CD14-positive monocyte (primary cell): ENCODE measurements around the gene AGAP1. TPM values are rescaled to one million over a fixed set of nuclear protein-coding genes. Genes with fewer than 3 reads are reported as not detected.

Source experiments
- DNase-seq, 3 donors: peaks; one replicate each; pipeline ENCODE4 v3.0.0-alpha.2; 2011 to 2022
- H2AFZ ChIP-seq: 2 replicates; pipeline ENCODE4 v1.6.0; 2012; ENCODE audit warnings: mild to moderate bottlenecking, low read depth, low read length, inconsistent platforms; ENCODE audit not compliant: insufficient read depth, poor library complexity, severe bottlenecking
- H3K27ac ChIP-seq, 2 donors: 1 replicate in 1 of 2; 2 replicates in 1 of 2; pipeline ENCODE4 v1.5.1; 2012 to 2013; ENCODE audit warnings: low read length in 2 of 2, control low read depth in 1 of 2, inconsistent platforms in 1 of 2, low read depth in 1 of 2, mild to moderate bottlenecking in 1 of 2
- H3K27me3 ChIP-seq, 2 donors: one replicate each; pipeline versions ENCODE4 v1.6.0 to v1.6.1; 2011 to 2013; ENCODE audit warnings: low read length in 2 of 2; ENCODE audit not compliant: control insufficient read depth in 2 of 2, insufficient read depth in 2 of 2
- H3K36me3 ChIP-seq, 2 donors: replicated peaks in 1 of 2; 1 replicate in 1 of 2; 2 replicates in 1 of 2; pipeline versions ENCODE4 v1.5.1 to v1.6.1; 2012 to 2013; ENCODE audit warnings: low read length in 2 of 2, control low read depth in 1 of 2, inconsistent platforms in 1 of 2, mild to moderate bottlenecking in 1 of 2; ENCODE audit not compliant: insufficient read depth in 2 of 2, control insufficient read depth in 1 of 2
- H3K4me1 ChIP-seq, 2 donors: 1 replicate in 1 of 2; 2 replicates in 1 of 2; pipeline versions ENCODE4 v1.5.1 to v1.6.1; 2012 to 2013; ENCODE audit warnings: low read length in 2 of 2, control low read depth in 1 of 2, inconsistent platforms in 1 of 2, mild to moderate bottlenecking in 1 of 2, moderate library complexity in 1 of 2; ENCODE audit not compliant: insufficient read depth in 2 of 2, control insufficient read depth in 1 of 2
- H3K4me2 ChIP-seq: replicated peaks from 2 replicates; pipeline ENCODE3; 2012; ENCODE audit warnings: low read length, moderate library complexity, mild to moderate bottlenecking; ENCODE audit not compliant: poor library complexity, severe bottlenecking; ENCODE audit errors: extremely low read depth
- H3K4me3 ChIP-seq, 3 experiments: fragments of 200-600 bp in 1 of 3; sonication (generic) in 1 of 3; replicated peaks in 1 of 3; 1 replicate in 2 of 3; 2 replicates in 1 of 3; pipeline ENCODE4 v1.5.1; 2011 to 2013; ENCODE audit warnings: low read length in 3 of 3, mild to moderate bottlenecking in 3 of 3, control low read depth in 2 of 3, low read depth in 2 of 3, inconsistent platforms in 1 of 3, moderate library complexity in 1 of 3
- H3K79me2 ChIP-seq: 2 replicates; pipeline ENCODE4 v1.6.0; 2012; ENCODE audit warnings: mild to moderate bottlenecking, control low read depth, inconsistent platforms, low read length, moderate library complexity; ENCODE audit not compliant: insufficient read depth
- H3K9ac ChIP-seq: 2 replicates; pipeline ENCODE4 v1.6.0; 2017; ENCODE audit warnings: low read length, mild to moderate bottlenecking; ENCODE audit not compliant: insufficient read depth, poor library complexity, severe bottlenecking
- H3K9me3 ChIP-seq, 2 donors: replicated peaks in 1 of 2; 1 replicate in 1 of 2; 2 replicates in 1 of 2; pipeline versions ENCODE4 v1.5.1 to v1.6.1; 2012 to 2013; ENCODE audit warnings: low read length in 2 of 2, control low read depth in 1 of 2; ENCODE audit not compliant: control insufficient read depth in 1 of 2, insufficient read depth in 1 of 2
- H4K20me1 ChIP-seq: 2 replicates; pipeline ENCODE4 v1.6.0; 2012; ENCODE audit warnings: mild to moderate bottlenecking, low read length, control low read depth, moderate library complexity; ENCODE audit not compliant: insufficient read depth
- H3K27ac Mint-ChIP-seq, 7 donors: one replicate each; pipeline ENCODE4 v1.8.0; 2020; ENCODE audit warnings: mild to moderate bottlenecking in 7 of 7, mixed read lengths in 7 of 7, moderate library complexity in 6 of 7, inconsistent platforms in 2 of 7
- H3K27me3 Mint-ChIP-seq, 3 donors: one replicate each; pipeline ENCODE4 v1.8.0; 2021 to 2022; ENCODE audit warnings: low read depth in 3 of 3, mild to moderate bottlenecking in 3 of 3, mixed read lengths in 3 of 3, moderate library complexity in 3 of 3, inconsistent platforms in 1 of 3
- H3K36me3 Mint-ChIP-seq, 2 donors: one replicate each; pipeline ENCODE4 v1.8.0; 2020; ENCODE audit warnings: mixed read lengths in 2 of 2, inconsistent platforms in 1 of 2, mild to moderate bottlenecking in 1 of 2
- H3K4me1 Mint-ChIP-seq: one replicate; pipeline ENCODE4 v1.8.0; 2020; ENCODE audit warnings: mild to moderate bottlenecking, mixed read lengths
- H3K4me3 Mint-ChIP-seq, 2 donors: one replicate each; pipeline ENCODE4 v1.8.0; 2020; ENCODE audit warnings: mild to moderate bottlenecking in 2 of 2, mixed read lengths in 2 of 2, moderate library complexity in 1 of 2
- H3K9me3 Mint-ChIP-seq, 7 donors: one replicate each; pipeline ENCODE4 v1.8.0; 2020 to 2022; ENCODE audit warnings: mixed read lengths in 7 of 7, mild to moderate bottlenecking in 6 of 7, moderate library complexity in 6 of 7, inconsistent platforms in 2 of 7
- whole genome bisulfite sequencing: methylation state at CpG from one replicate; pipeline ENCODE4 v1.1.5; 2013; ENCODE audit warnings: missing lambda C conversion rate; ENCODE audit not compliant: insufficient coverage; 5-methylcytosine and 5-hydroxymethylcytosine counted together
- intact Hi-C, 2 donors: fragments of 100-400 bp; cut with micrococcal nuclease; formaldehyde crosslinking; loops; one replicate each; pipeline versions ENCODE4 v1.15.0 to v1.15.1; 2023
- polyA plus RNA-seq, 3 donors: library from polyadenylated mRNA; depleted of rRNA in 1 of 3; unstranded in 2 of 3; stranded (reverse) in 1 of 3; fragments of 300-500 nt in 2 of 3; fragments of >200 nt in 1 of 3; fragmentation: Illumina TruSeq in 2 of 3; gene quantifications; 1 replicate in 2 of 3; 2 replicates in 1 of 3; pipeline ENCODE4 v1.2.3, GENCODE V29; 2012 to 2021
- TF ChIP-seq, protein P1 (sequence below): fragments of 200-600 bp; IDR thresholded peaks from one replicate; pipeline ENCODE4 v1.8.0; 2022; ENCODE audit warnings: antibody characterized with exemption, mild to moderate bottlenecking

Gene AGAP1
- polyA plus RNA-seq, 3 donors, result 0.12 TPM; not detected in 2

DNA sequence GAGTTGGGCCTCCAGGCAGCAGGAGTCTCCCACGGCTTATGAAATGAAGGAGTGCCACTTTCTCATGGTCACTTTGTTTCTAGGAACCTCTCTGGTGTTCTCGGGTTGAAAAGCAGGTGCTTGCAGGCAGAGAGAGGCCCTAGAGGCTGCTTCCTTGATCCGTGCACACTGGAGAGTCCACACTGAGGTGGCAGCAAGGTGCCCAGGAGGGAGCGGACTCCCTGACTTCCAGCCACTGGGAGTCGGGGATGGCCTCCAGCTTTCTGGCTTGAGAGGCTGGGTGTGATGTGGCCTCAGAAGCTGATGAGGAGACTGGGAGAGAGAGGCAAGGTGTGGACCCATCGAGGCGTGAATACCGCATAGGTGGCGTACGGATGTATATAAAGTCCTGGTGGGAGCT is 221.8 kb downstream of the AGAP1 start:
- 93% methylated on average over 8 of the region's 10 CpGs for WGBS
- Mint-ChIP-seq H3K27ac (no peak overlapping the region), H3K4me1 (no peaks in the 10 kb centered on the region), H3K36me3 (no peaks in the 10 kb centered on the region), H3K4me3 (no peak overlapping the region), H3K9me3 (peaks cover 0 to 2% (median 0%) of the 10 kb centered on the region in 7 donors), H3K27me3 (peaks cover 2 to 15% (median 5%) of the 10 kb centered on the region in 3 donors)
- no peak overlapping the region for H3K4me3 ChIP-seq
- TF ChIP-seq, protein P1, sequence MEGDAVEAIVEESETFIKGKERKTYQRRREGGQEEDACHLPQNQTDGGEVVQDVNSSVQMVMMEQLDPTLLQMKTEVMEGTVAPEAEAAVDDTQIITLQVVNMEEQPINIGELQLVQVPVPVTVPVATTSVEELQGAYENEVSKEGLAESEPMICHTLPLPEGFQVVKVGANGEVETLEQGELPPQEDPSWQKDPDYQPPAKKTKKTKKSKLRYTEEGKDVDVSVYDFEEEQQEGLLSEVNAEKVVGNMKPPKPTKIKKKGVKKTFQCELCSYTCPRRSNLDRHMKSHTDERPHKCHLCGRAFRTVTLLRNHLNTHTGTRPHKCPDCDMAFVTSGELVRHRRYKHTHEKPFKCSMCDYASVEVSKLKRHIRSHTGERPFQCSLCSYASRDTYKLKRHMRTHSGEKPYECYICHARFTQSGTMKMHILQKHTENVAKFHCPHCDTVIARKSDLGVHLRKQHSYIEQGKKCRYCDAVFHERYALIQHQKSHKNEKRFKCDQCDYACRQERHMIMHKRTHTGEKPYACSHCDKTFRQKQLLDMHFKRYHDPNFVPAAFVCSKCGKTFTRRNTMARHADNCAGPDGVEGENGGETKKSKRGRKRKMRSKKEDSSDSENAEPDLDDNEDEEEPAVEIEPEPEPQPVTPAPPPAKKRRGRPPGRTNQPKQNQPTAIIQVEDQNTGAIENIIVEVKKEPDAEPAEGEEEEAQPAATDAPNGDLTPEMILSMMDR, result no peak
- intact Hi-C loops, result no loop called here
- H3K36me3 ChIP-seq, result no peaks in the 10 kb centered on the region
- H3K27ac ChIP-seq, result no peak overlapping the region
- no peak overlapping the region for H3K4me2 ChIP-seq
- no peak overlapping the region for H2AFZ ChIP-seq
- H3K27me3 ChIP-seq, result no peaks in the 10 kb centered on the region
- no peak overlapping the region for H3K9ac ChIP-seq
- H3K9me3 ChIP-seq, result no peaks in the 10 kb centered on the region
- DNase-seq, result no peak
- no peaks in the 10 kb centered on the region for H3K79me2 ChIP-seq
- H4K20me1 ChIP-seq, result no peaks in the 10 kb centered on the region
- H3K4me1 ChIP-seq, result no peaks in the 10 kb centered on the region

DNA sequence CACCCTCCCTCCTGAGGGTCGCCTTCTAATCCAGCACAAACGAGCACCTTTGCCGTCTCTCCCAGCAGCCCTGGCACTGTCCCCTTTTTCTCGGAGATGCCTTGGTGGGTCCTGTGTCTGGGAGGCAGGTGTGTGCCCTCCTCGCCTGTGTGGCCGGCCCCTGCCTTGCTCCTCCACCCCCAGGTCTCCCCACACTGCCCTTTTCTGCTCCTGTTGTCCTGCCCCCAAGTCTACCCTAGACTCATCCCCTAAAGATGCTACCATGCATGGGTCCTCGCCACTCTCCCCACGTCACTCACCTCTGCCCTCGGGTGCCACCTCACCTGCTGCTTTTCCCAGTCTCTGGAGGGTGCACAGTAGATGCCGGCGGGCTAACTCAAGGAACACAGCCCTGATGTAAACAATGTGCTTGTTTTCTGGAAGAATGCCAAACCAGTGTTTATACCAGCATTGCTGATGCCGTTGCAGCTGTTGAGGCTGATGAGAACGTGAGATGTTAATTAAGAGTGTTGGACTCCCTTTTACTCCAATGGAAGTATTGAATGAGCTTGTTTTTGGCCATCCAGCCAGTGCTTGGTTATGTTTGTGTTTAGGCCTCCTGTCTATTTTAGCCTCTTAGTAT is 223.1 kb downstream of the AGAP1 start:
- WGBS, result 91% methylated on average over 11 of the region's 13 CpGs

More for the DNA sequence above, 223.1 kb downstream of the AGAP1 start:
- intact Hi-C loops, result no loop called here
- H3K4me3 ChIP-seq, result no peak overlapping the region
- H3K9me3 ChIP-seq, result no peaks in the 10 kb centered on the region
- no peak overlapping the region for H3K27ac Mint-ChIP-seq
- TF ChIP-seq, protein P1, result no peak
- no peak overlapping the region for H3K4me2 ChIP-seq
- H3K9me3 Mint-ChIP-seq, result peaks cover 0 to 2% (median 0%) of the 10 kb centered on the region in 7 donors
- no peaks in the 10 kb centered on the region for H3K79me2 ChIP-seq
- no peak for DNase-seq
- no peaks in the 10 kb centered on the region for H3K27me3 ChIP-seq
- H4K20me1 ChIP-seq, result no peaks in the 10 kb centered on the region
- no peaks in the 10 kb centered on the region for H3K36me3 ChIP-seq
- no peak overlapping the region for H3K9ac ChIP-seq
- no peaks in the 10 kb centered on the region for H3K4me1 Mint-ChIP-seq
- H2AFZ ChIP-seq, result no peak overlapping the region
- no peak overlapping the region for H3K27ac ChIP-seq
- no peak overlapping the region for H3K4me3 Mint-ChIP-seq
- no peaks in the 10 kb centered on the region for H3K4me1 ChIP-seq
- peaks cover 2 to 13% (median 5%) of the 10 kb centered on the region in 3 donors for H3K27me3 Mint-ChIP-seq
- no peaks in the 10 kb centered on the region for H3K36me3 Mint-ChIP-seq
